Large intestine (tissue), 3 donors: ENCODE results near the gene NUDT14. TPM values are rescaled to one million over a fixed set of nuclear protein-coding genes. Genes with fewer than 3 reads are reported as not detected.

ENCODE experiments used
- DNase-seq, 2 donors: peaks; one replicate each; pipeline versions ENCODE4 v3.0.0 to v3.0.0-alpha.2; 2013
- H3K27ac ChIP-seq: one replicate; pipeline ENCODE4 v1.5.1; 2013; ENCODE audit warnings: low read length
- H3K27me3 ChIP-seq: 2 replicates; pipeline ENCODE4 v1.6.1; 2013; ENCODE audit warnings: low read length; ENCODE audit not compliant: control insufficient read depth, insufficient read depth
- H3K36me3 ChIP-seq: 2 replicates; pipeline ENCODE4 v1.6.1; 2013; ENCODE audit warnings: low read length; ENCODE audit not compliant: control insufficient read depth, insufficient read depth
- H3K4me1 ChIP-seq: one replicate; pipeline ENCODE4 v1.6.1; 2013; ENCODE audit warnings: low read length; ENCODE audit not compliant: control insufficient read depth, insufficient read depth
- H3K4me3 ChIP-seq: one replicate; pipeline ENCODE4 v1.5.1; 2013; ENCODE audit warnings: low read length
- H3K9me3 ChIP-seq: one replicate; pipeline ENCODE4 v1.6.1; 2013; ENCODE audit warnings: mild to moderate bottlenecking, low read depth, low read length, moderate library complexity; ENCODE audit not compliant: control insufficient read depth
- WGBS: methylation state at CpG from one replicate; pipeline ENCODE4 v1.1.5; 2013; ENCODE audit warnings: low lambda C conversion rate; ENCODE audit not compliant: insufficient coverage; 5-methylcytosine and 5-hydroxymethylcytosine counted together
- polyA plus RNA-seq: library from polyadenylated mRNA; unstranded; fragments of 120-200 nt; gene quantifications from one replicate; pipeline ENCODE4 v1.2.1, GENCODE V29; 2013

Gene NUDT14
- polyA plus RNA-seq, 1 donor = 64.4 TPM

DNA sequence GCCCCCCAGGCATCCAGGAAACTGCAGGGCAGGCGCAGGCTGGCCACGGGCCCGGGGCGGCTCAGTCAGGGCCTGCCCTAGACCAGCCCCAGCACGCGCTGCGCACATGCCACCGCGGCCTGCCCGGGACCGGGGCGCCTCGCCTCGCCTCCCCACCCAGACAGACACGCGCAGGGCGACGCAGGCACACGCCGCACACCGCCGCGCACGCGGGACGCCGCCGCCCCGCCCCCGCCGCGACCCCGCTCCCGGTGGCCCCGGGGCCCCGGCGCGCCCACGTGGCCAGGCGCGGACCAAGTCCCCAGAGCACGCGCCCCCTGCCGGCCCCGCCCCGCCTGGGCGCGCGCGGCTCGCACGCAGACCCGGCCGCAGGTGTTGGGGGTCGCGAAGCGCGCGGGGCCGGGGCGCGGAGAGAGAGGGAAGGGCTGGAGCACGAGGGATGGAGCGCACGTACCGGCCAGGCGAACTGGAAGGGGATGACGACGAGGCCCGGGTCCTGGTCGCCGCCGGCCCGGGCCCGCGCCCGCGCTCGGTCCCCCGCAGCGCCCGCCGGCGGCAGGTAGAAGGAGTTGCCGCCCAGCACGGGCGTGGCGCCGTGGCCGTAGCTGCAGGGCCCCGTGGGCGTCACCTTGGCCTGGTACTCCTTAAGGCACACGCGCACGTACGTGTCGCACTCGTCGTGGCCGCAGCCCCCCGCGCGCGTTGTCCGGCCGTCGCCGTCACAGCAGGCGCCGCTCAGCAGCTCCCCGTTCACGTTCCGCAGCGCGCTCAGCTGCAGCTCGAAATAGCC is 13.6 kb downstream of the NUDT14 start:
- Histone ChIP-seq H3K4me1 (no peaks in the 10 kb centered on the region), H3K36me3 (no peaks in the 10 kb centered on the region), H3K4me3 (peak overlapping the region; percentile 4), H3K27me3 (peaks cover 27% of the 10 kb centered on the region), H3K27ac (no peak overlapping the region), H3K9me3 (peaks cover 3% of the 10 kb centered on the region)
- DNase-seq = peak in 1 of 2 donors; percentile 57
- WGBS = no CpG with 5 or more reads among the region's 116 CpGs

DNA sequence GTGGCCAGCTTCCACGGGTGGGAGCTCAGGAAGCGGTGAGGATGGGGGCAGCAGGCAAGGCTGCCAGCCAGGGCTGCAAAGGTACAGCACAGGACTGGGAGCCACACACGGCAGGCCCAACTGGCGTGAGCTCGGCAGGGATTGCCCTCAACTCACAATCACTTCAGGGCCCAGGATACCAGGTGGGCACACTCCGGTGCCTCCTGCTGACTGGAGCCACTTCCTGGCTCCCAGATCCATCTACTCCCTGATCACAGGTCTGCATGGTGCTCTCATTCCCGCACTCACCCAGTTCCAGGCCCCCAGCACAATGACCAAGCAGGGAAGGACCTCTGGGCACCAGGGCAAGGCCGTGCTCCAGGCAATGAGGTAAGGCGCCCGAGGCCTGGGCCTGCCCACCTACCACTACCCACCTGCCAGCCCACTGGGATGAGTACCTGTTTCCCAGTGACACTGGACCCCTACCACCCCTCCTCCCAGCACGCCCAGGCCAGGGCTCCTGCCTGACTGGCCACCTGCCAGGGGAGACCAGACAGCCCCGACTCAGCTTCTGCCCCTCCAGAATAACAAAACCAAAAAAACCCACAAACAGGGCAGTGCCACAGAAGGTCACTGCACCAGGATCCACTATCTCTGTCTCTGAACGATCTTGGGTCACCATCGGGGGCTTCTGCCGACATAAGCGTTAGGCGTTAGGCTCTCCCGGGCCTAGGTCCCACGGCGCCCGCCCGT is 14.4 kb downstream of the NUDT14 start:
- no CpG with 5 or more reads among the region's 22 CpGs for WGBS
- DNase-seq = no peak
- H3K36me3 ChIP-seq = no peaks in the 10 kb centered on the region
- H3K4me1 ChIP-seq = no peaks in the 10 kb centered on the region
- H3K27ac ChIP-seq = no peak overlapping the region
- H3K9me3 ChIP-seq = peaks cover 3% of the 10 kb centered on the region
- no peak overlapping the region for H3K4me3 ChIP-seq
- peaks cover 27% of the 10 kb centered on the region for H3K27me3 ChIP-seq

DNA sequence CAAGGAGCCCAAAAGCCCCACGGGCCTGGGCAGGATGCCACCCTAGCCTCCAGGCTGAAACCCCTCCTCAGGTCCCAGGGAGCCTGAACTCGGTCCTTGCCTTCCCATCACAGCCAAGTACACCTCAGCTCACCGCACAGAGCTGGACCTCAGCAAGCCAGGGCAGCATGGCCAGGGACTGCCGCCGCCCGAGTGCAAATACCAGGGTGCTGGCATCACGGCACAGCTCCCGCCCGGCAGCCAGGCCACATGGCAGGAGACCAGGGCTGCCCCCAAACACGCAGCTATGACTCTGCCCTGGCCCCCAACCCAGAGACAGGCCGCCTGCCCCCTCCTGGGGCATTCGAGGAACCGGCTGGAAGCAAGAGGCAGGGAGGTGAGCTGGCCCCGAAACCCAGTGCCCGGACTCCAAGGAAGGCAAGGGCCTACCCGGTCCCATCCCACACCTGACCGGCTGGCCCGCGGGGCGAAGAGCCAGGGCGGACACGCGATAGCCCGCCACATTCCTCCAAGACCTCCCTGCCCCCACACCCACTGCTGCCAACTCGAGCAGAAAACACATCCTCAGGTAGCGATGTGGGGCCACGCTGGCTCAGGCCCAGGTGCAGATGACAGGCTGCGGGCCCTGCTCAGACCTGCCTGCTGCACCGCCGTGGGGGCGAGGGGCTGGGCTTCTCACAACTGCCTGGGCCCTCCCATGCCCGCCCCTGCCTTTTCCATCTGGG is 15.2 kb downstream of the NUDT14 start:
- peaks cover 27% of the 10 kb centered on the region for H3K27me3 ChIP-seq
- H3K9me3 ChIP-seq = peaks cover 3% of the 10 kb centered on the region
- H3K27ac ChIP-seq = no peak overlapping the region
- DNase-seq = no peak
- no peaks in the 10 kb centered on the region for H3K4me1 ChIP-seq
- H3K36me3 ChIP-seq = no peaks in the 10 kb centered on the region
- H3K4me3 ChIP-seq = no peak overlapping the region
- no CpG with 5 or more reads among the region's 32 CpGs for WGBS

DNA sequence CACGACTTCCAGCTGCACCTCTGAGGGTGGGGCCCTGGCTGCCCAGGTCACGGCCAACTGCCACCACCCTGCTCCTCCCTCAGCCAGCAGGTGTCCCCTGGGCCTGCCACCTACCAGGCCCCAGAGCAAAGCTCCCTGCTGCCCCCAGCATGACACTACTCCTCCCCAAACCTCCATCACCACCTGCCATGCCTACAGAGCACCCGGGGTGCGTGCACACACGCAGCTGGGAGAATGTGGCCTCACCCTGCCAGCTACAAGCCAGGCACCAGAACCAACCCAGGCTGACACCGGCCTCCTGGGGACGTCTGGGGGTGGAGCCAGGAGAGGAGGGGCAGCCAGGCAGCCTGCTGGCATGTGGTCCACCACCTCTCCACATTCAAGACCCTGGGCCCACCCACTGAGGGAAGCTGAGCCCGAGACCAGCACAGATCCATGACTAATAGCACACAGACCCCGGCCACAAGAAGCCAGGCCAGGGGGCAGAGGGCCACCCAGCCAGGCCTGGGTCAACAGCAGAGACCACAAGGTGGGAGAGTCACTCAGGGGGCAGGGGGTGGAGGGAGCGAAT is 15.9 kb downstream of the NUDT14 start:
- Histone ChIP-seq H3K4me1 (no peaks in the 10 kb centered on the region), H3K9me3 (peaks cover 3% of the 10 kb centered on the region), H3K4me3 (no peak overlapping the region), H3K27ac (no peak overlapping the region), H3K27me3 (peaks cover 27% of the 10 kb centered on the region), H3K36me3 (no peaks in the 10 kb centered on the region)
- no CpG with 5 or more reads among the region's 10 CpGs for WGBS
- no peak for DNase-seq

DNA sequence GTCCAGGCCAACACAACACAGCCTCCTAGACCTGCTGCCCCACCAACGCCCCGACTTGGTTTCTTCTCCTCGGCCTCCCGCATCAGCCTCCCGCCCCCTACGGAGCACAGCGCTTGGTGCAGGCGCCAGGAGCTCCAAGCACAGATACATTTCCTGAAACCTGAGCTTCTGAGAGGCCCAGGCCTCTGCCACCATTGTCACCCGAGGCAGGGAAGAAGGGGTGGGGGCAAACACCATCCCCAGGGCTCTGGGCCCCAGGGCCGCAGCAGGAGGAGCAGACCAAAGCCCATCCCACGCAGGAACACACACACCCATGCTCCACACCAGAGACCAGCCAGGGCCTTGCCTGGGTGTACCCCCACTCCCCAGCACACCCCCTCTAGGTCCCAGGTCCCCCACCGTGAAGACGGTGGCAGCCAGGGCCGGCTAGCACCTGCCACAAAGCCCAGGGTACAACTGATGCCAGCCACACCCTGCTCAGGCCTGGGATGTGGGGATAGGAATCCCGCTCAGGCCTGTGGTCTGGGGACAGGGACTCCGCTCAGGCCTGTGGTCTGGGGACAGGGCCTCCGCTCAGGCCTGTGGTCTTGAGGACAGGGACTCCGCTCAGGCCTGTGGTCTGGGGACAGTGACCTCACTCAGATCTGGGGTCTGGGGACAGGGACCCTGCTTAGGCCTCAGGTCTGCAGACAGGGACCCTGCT is 17.9 kb downstream of the NUDT14 start:
- Histone ChIP-seq H3K27ac (no peak overlapping the region), H3K36me3 (no peaks in the 10 kb centered on the region), H3K4me1 (no peaks in the 10 kb centered on the region), H3K4me3 (no peak overlapping the region), H3K9me3 (no peaks in the 10 kb centered on the region), H3K27me3 (peaks cover 13% of the 10 kb centered on the region)
- no peak for DNase-seq
- no CpG with 5 or more reads among the region's 18 CpGs for WGBS

DNA sequence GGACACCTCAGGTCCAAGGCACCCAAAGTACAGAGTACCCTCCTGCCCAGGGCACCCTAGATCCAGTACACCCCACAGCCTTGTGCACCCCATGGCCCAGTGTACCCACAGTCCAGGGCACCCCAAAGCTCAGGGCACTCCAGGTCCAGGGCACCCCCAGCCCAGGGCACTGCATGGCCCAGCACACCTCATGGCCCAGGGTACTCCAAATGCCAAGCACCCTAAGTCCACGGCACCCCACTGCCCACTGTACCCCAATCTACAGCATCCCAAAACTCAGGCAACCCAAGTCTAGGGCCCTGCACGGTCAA is 18.5 kb downstream of the NUDT14 start:
- Histone ChIP-seq H3K9me3 (no peaks in the 10 kb centered on the region), H3K27me3 (peaks cover 10% of the 10 kb centered on the region), H3K4me1 (no peaks in the 10 kb centered on the region), H3K36me3 (no peaks in the 10 kb centered on the region), H3K27ac (no peak overlapping the region), H3K4me3 (no peak overlapping the region)
- WGBS = no CpG with 5 or more reads among the region's 2 CpGs
- DNase-seq = no peak

DNA sequence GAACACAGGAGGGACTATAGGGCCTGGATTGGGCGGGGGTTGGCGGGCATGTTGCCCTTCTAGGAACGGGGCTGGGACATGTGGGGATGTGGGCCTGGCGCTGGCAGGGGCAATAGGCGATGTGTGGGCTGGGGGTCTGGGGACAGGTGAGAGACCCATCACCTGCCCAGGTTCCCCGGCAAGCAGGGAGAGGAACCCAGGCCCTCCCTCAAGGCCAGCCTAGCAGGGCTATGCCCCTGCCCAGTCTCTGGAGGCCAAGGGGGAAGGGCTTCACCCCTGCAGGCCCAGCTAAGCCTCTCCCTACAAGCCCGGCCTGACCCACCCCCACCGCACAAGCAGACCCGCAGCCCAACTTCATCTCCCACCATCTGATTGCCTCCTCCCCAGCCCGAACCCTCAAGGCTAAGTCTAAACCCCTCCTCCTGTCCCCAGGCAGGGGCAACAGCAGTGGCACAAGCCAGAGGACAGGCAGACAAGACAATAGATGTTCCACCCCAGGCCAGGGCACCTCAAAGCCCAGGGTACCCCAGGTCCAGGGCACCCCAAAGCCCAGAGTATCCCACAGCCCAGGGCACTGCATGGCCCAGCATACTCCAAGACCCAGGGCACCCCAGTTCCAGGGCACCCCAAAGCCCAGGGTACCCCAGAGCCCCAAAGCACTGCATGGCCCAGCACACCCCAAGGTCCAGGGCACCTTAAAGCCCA is 19.0 kb downstream of the NUDT14 start:
- no peak for DNase-seq
- H3K36me3 ChIP-seq = no peaks in the 10 kb centered on the region
- H3K9me3 ChIP-seq = no peaks in the 10 kb centered on the region
- no peak overlapping the region for H3K27ac ChIP-seq
- no peaks in the 10 kb centered on the region for H3K4me1 ChIP-seq
- peaks cover 10% of the 10 kb centered on the region for H3K27me3 ChIP-seq
- WGBS = no CpG with 5 or more reads among the region's 10 CpGs
- H3K4me3 ChIP-seq = no peak overlapping the region

DNA sequence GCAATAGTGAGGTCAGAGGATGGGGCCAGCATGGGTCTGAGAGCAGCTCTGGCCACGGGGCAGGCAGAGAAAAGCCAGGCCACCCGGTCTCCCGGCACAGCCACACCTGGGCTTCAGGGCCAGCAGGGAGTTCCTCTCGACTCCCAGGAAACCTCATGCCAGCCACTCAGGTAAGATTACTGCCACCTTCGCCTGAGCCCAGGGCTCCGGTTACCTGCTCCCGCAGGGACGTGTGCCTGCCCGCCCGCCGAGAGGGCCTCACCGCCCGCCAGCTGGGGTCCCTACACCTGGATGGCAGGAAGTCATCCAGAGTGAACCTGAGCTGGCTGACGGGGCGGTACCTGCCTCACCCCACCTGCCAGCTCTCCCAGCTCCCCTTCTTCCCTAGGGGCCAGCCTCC is 19.8 kb downstream of the NUDT14 start:
- WGBS = no CpG with 5 or more reads among the region's 15 CpGs
- no peak overlapping the region for H3K27ac ChIP-seq
- H3K4me3 ChIP-seq = no peak overlapping the region
- no peak for DNase-seq
- H3K36me3 ChIP-seq = no peaks in the 10 kb centered on the region
- no peaks in the 10 kb centered on the region for H3K9me3 ChIP-seq
- H3K27me3 ChIP-seq = peaks cover 2% of the 10 kb centered on the region
- no peaks in the 10 kb centered on the region for H3K4me1 ChIP-seq

DNA sequence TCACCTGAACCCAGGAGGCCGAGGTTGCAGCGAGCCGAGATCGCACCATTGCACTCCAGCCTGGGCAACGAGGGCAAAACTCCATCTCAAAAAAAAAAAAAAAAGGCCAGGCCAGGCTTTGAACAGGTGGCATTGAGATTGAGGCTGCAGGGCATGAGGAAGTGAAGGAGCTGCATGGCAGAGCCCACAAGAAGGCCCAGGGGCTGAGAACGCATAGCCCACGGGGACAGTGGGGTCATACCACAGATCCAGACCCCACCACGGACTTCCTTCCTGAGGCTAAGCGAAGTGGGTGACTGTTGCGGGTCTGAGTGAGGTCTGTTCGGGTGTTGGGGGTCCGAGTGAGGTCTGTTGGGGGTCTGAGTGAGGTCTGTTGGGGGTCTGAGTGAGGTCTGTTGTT is 20.3 kb downstream of the NUDT14 start:
- WGBS = no CpG with 5 or more reads among the region's 12 CpGs

More for the DNA sequence above, 20.3 kb downstream of the NUDT14 start:
- Histone ChIP-seq H3K9me3 (no peaks in the 10 kb centered on the region), H3K4me3 (no peak overlapping the region), H3K36me3 (no peaks in the 10 kb centered on the region), H3K4me1 (no peaks in the 10 kb centered on the region), H3K27me3 (no peaks in the 10 kb centered on the region), H3K27ac (no peak overlapping the region)
- DNase-seq = no peak
